ENCODE data around the gene GARNL3.
A peak's percentile ranks its signal among the peaks of the same experiment; 100 is the strongest.

The GARNL3 gene

DNA sequence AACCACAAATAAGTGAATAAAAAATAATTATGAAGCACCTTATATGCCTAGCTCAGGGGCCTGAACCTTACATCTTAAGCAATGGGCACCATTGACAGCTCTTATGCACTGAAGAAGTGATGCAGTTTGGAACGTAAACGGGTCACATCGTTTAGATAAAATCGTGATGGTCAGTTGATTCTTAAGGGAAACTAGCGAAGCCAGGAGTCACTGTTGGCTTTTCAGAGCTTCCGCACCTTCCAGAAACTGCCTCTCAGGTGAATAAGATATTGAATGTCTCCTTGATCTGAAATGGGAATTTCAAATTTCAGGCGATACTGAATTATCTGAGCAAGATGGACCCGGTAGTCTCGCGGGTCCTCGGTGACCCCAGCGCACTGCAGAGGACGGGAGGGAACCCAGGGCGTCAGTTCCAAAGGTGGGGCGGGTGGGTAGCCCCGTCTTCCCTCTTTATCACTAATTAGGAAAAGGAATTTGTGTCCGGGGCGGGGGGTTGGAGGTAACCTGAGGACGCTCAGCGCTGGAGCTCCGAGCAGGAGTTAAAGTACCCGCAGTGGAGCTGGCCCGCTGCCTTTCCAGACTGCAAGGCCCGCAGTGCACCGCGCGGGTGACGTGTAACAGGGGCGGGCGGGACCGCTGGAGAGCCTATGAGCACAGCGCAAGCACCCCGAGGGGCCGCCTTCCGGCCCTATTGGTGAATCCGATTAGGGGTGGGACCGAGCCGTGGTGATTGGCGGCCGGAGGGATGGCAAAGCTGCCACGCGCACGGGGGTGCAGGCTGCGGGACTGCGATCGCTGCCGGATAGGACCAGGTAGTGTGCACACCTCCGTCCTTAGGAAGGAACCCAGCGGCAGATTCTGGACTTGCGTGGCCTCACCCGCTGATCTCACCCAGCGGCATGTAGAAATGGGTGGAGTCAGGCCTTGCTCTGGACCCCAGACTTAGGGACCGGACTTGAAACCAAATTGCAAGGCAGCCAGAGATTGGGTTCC lies 19.7 kb upstream of the GARNL3 start:
- Mint-ChIP-seq H3K27ac (no peak overlapping the region), H3K4me1 (peaks cover 13% of the 10 kb centered on the region), H3K27me3 (ENCODE audit: low read depth, poor library complexity) (peaks cover 5% of the 10 kb centered on the region), H3K9me3 (no peaks in the 10 kb centered on the region), H3K4me3 (peak overlapping the region; percentile 92), H3K36me3 (ENCODE audit: low read depth) (peaks cover 5% of the 10 kb centered on the region)
- TF ChIP-seq CTCF (IDR thresholded peaks at IDR 0.05): no peak
- DNase-seq: peak; percentile 97

- no peak for TF ChIP-seq CTCF (IDR thresholded peaks at IDR 0.05)
- H3K9me3 Mint-ChIP-seq: no peaks in the 10 kb centered on the region
- DNase-seq: no peak
- peaks cover 5% of the 10 kb centered on the region for H3K36me3 Mint-ChIP-seq (ENCODE audit: low read depth)
- peaks cover 13% of the 10 kb centered on the region for H3K4me1 Mint-ChIP-seq
- H3K27me3 Mint-ChIP-seq (ENCODE audit: low read depth, poor library complexity): peaks cover 5% of the 10 kb centered on the region
- peak overlapping the region; percentile 92 for H3K4me3 Mint-ChIP-seq
- no peak overlapping the region for H3K27ac Mint-ChIP-seq
Measured at GRCh38 chr9:127245637-127246164, 18.9 kb upstream of the GARNL3 start.

- no peak overlapping the region for H3K27ac Mint-ChIP-seq
- peaks cover 13% of the 10 kb centered on the region for H3K4me1 Mint-ChIP-seq
- H3K36me3 Mint-ChIP-seq (ENCODE audit: low read depth): peaks cover 11% of the 10 kb centered on the region
- H3K9me3 Mint-ChIP-seq: no peaks in the 10 kb centered on the region
- no peak for TF ChIP-seq CTCF (IDR thresholded peaks at IDR 0.05)
- DNase-seq: no peak
- peaks cover 5% of the 10 kb centered on the region for H3K27me3 Mint-ChIP-seq (ENCODE audit: low read depth, poor library complexity)
- no peak overlapping the region for H3K4me3 Mint-ChIP-seq
Measured at GRCh38 chr9:127248241-127248640, 16.3 kb upstream of the GARNL3 start.

GRCh38 chr9:127249877-127250276 lies 14.7 kb upstream of the GARNL3 start:
- Mint-ChIP-seq H3K9me3 (no peaks in the 10 kb centered on the region), H3K27ac (no peak overlapping the region), H3K4me1 (peaks cover 9% of the 10 kb centered on the region), H3K4me3 (no peak overlapping the region), H3K36me3 (ENCODE audit: low read depth) (peaks cover 12% of the 10 kb centered on the region), H3K27me3 (ENCODE audit: low read depth, poor library complexity) (peaks cover 5% of the 10 kb centered on the region)
- DNase-seq: no peak
- no peak for TF ChIP-seq CTCF (IDR thresholded peaks at IDR 0.05)

- no peak for DNase-seq
- Mint-ChIP-seq H3K9me3 (no peaks in the 10 kb centered on the region), H3K27ac (no peak overlapping the region), H3K4me1 (peaks cover under 1% of the 10 kb centered on the region), H3K36me3 (ENCODE audit: low read depth) (peaks cover 15% of the 10 kb centered on the region), H3K27me3 (ENCODE audit: low read depth, poor library complexity) (peaks cover 5% of the 10 kb centered on the region), H3K4me3 (no peak overlapping the region)
- TF ChIP-seq CTCF (IDR thresholded peaks at IDR 0.05): no peak
Measured at GRCh38 chr9:127250896-127251391, 13.6 kb upstream of the GARNL3 start.
